LHCN-M2 (cell line): Measurements from ENCODE around the gene ITPRIP. TPM values are rescaled to one million over a fixed set of nuclear protein-coding genes. Genes with fewer than 3 reads are reported as not detected.

Experiments used
- DNase-seq: peaks from one replicate; pipeline ENCODE4 v3.0.0-alpha.2; 2012; ENCODE audit warnings: low read depth
- total RNA-seq: library from RNA; depleted of rRNA; stranded (reverse); fragments of >200 nt; gene quantifications from 2 replicates; pipeline ENCODE4 v1.2.3, GENCODE V29; 2014

The ITPRIP gene
- total RNA-seq, 1 experiment from 2014 or later = 20.0 TPM

GRCh38 chr10:104288355-104288754, 49.9 kb downstream of the ITPRIP start:
- DNase-seq = no peak

- DNase-seq = no peak
These were observed 51.3 kb downstream of the ITPRIP start for GRCh38 chr10:104286939-104287338.

- DNase-seq = no peak
These were observed 53.4 kb downstream of the ITPRIP start for GRCh38 chr10:104284846-104285245.

- DNase-seq = no peak
These were observed 56.6 kb downstream of the ITPRIP start for GRCh38 chr10:104281694-104282093.

- no peak for DNase-seq
These were observed 58.6 kb downstream of the ITPRIP start for GRCh38 chr10:104279550-104280259.

- no peak for DNase-seq
These were observed 60.5 kb downstream of the ITPRIP start for GRCh38 chr10:104277785-104278184.

- no peak for DNase-seq
These were observed 62.1 kb downstream of the ITPRIP start for GRCh38 chr10:104276192-104276591.

GRCh38 chr10:104274762-104275721, 63.2 kb downstream of the ITPRIP start:
- DNase-seq = no peak

- no peak for DNase-seq
These were observed 64.2 kb downstream of the ITPRIP start for GRCh38 chr10:104273899-104274575.

GRCh38 chr10:104273286-104273685, 65.0 kb downstream of the ITPRIP start:
- DNase-seq = no peak

GRCh38 chr10:104268713-104269645, 69.3 kb downstream of the ITPRIP start, which contains the start of gene GSTO2:
Gene GSTO2 (plus strand): TSS chr10:104269184. CDS start chr10:104274916, 5,732 bp downstream.
- no peak for DNase-seq

- no peak for DNase-seq
These were observed 69.9 kb downstream of the ITPRIP start for GRCh38 chr10:104268405-104268712.

- DNase-seq = no peak
These were observed 70.4 kb downstream of the ITPRIP start for GRCh38 chr10:104267721-104268404.

GRCh38 chr10:104264783-104265182, 73.5 kb downstream of the ITPRIP start:
- DNase-seq = no peak

GRCh38 chr10:104262055-104262454, 76.2 kb downstream of the ITPRIP start:
- no peak for DNase-seq

- peak; percentile 65 for DNase-seq
These were observed 77.5 kb downstream of the ITPRIP start for GRCh38 chr10:104260775-104261115.

GRCh38 chr10:104259999-104260774, 78.1 kb downstream of the ITPRIP start:
- DNase-seq = peak; percentile 45
